KG1 (cell line): ENCODE results near the gene PRR29.

ENCODE experiments used
- DNase-seq: peaks from one replicate; lab custom pipeline; 2025; lab: John Stamatoyannopoulos, UW

The PRR29 gene

GRCh38 chr17:64042700-64043485 is 44.7 kb downstream of the PRR29 start:
- DNase-seq = no peak

GRCh38 chr17:64045176-64045575 is 47.0 kb downstream of the PRR29 start:
- DNase-seq = no peak

GRCh38 chr17:64048805-64049204 is 50.7 kb downstream of the PRR29 start:
- DNase-seq = no peak

- no peak for DNase-seq
These were observed 53.0 kb downstream of the PRR29 start for GRCh38 chr17:64051153-64051552.

GRCh38 chr17:64053101-64053500 is 55.0 kb downstream of the PRR29 start:
- no peak for DNase-seq
